ENCODE data around the gene CYBA.

Gene CYBA

GRCh38 chr16:88650749-88651275 is at the start of gene CYBA:
CYBA (minus strand) TSS chr16:88651053; CDS start chr16:88651013, 40 bp downstream.
- peak within 1 kb of the TSS; percentile 74 for H3K4me3 ChIP-seq (ENCODE audit: low read depth, low read length)

GRCh38 chr16:88700322-88700635 is 49.4 kb upstream of the CYBA start:
- no peak overlapping the region for H3K4me3 ChIP-seq (ENCODE audit: low read depth, low read length)

- H3K4me3 ChIP-seq (ENCODE audit: low read depth, low read length): no peak overlapping the region
Measured at GRCh38 chr16:88699180-88699579, 48.3 kb upstream of the CYBA start.

- H3K4me3 ChIP-seq (ENCODE audit: low read depth, low read length): no peak overlapping the region
Measured at GRCh38 chr16:88698646-88699045, 47.8 kb upstream of the CYBA start.

- no peak overlapping the region for H3K4me3 ChIP-seq (ENCODE audit: low read depth, low read length)
Measured at GRCh38 chr16:88697831-88698615, 47.2 kb upstream of the CYBA start.

- H3K4me3 ChIP-seq (ENCODE audit: low read depth, low read length): no peak overlapping the region
Measured at GRCh38 chr16:88697116-88697830, 46.4 kb upstream of the CYBA start.

GRCh38 chr16:88696441-88696840 is 45.6 kb upstream of the CYBA start:
- no peak overlapping the region for H3K4me3 ChIP-seq (ENCODE audit: low read depth, low read length)

- no peak overlapping the region for H3K4me3 ChIP-seq (ENCODE audit: low read depth, low read length)
Measured at GRCh38 chr16:88695753-88696152, 44.9 kb upstream of the CYBA start.

- no peak overlapping the region for H3K4me3 ChIP-seq (ENCODE audit: low read depth, low read length)
Measured at GRCh38 chr16:88695218-88695617, 44.4 kb upstream of the CYBA start.

- H3K4me3 ChIP-seq (ENCODE audit: low read depth, low read length): no peak overlapping the region
Measured at GRCh38 chr16:88694221-88695087, 43.6 kb upstream of the CYBA start.

GRCh38 chr16:88693420-88694177 is 42.7 kb upstream of the CYBA start:
- H3K4me3 ChIP-seq (ENCODE audit: low read depth, low read length): no peak overlapping the region

- no peak overlapping the region for H3K4me3 ChIP-seq (ENCODE audit: low read depth, low read length)
Measured at GRCh38 chr16:88692861-88693260, 42.0 kb upstream of the CYBA start.

GRCh38 chr16:88691924-88692560 is 41.2 kb upstream of the CYBA start:
- H3K4me3 ChIP-seq (ENCODE audit: low read depth, low read length): no peak overlapping the region

- H3K4me3 ChIP-seq (ENCODE audit: low read depth, low read length): no peak overlapping the region
Measured at GRCh38 chr16:88691129-88691813, 40.4 kb upstream of the CYBA start.

- no peak overlapping the region for H3K4me3 ChIP-seq (ENCODE audit: low read depth, low read length)
Measured at GRCh38 chr16:88690341-88691128, 39.7 kb upstream of the CYBA start.

GRCh38 chr16:88688013-88688778 is 37.3 kb upstream of the CYBA start:
- no peak overlapping the region for H3K4me3 ChIP-seq (ENCODE audit: low read depth, low read length)

- no peak overlapping the region for H3K4me3 ChIP-seq (ENCODE audit: low read depth, low read length)
Measured at GRCh38 chr16:88687676-88688012, 36.8 kb upstream of the CYBA start.

GRCh38 chr16:88687254-88687576 is 36.4 kb upstream of the CYBA start:
- H3K4me3 ChIP-seq (ENCODE audit: low read depth, low read length): no peak overlapping the region
